ENCODE measurements around the gene PKN2.

Gene PKN2

DNA sequence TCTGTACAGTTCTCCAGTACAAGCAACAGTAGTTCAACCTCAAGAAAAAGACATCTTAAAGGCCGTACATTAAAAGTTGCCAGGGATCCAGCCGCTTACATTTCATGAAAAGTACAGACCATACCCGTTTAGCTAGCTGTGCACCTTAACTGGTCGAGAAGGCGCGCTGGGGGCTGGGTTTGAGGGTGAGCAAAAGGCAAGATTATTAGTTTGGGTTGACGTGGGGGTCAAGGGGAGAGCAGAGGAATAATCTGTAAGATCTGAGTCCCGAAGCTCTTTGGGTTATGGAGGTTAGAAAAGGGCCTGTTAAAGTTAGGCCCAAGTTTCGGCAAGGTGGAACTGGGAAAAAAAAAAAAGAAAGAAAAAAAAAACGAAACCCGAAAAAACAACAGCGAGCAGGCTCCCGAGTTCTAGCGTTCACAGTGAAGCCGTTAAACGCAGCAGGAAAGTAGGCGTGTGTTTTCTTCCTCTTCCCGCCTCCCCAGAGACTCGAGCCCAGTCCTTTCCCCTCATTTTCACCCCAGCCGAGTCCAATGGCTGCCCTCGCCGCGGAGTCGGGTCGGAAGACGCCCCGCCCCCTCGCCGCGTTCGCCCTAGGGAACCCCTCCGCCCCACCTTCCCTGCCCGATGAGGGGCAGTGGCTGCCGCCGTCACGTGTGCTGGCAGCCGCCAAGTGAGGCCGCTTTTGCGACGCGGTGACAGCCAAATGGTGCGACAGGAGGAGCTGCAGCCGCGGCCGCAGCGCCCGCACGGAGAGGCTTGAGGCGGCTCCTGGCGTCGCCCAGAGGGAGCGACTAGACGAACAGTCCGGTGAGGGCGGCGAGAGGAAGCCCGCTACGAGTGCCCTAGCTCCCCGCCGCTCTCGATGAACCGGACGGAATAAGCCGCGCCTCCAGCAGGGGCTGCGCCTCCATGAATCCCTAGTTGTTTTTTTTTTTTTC lies at the start of gene PKN2:
Gene PKN2, plus strand, starts transcription at position 733 of the 941 bp plus-strand sequence. CDS start 308 bp downstream, outside the sequence.
- DNase-seq, result peak; percentile 99

- DNase-seq, result no peak
Measured at GRCh38 chr1:88634538-88634937, 49.5 kb upstream of the PKN2 start.

DNA sequence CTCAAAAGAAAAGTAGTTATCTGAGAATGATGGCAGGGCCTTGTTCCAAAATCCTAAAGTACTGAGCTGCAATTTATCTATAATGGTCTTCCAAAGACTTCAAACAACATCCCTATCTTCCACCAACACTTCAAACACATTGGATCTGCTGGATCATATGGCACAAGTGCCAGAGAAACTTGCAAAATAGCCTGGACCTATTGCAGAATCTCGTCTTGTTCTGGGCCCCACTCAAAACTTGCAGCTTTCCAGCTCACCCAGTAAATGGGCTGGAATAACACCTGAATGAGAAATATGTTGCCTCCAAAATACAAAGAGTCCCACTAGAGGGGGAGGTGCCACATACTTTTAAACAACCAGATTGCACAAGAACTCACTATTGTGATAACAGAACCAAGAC lies 44.0 kb upstream of the PKN2 start:
- no peak for DNase-seq

DNA sequence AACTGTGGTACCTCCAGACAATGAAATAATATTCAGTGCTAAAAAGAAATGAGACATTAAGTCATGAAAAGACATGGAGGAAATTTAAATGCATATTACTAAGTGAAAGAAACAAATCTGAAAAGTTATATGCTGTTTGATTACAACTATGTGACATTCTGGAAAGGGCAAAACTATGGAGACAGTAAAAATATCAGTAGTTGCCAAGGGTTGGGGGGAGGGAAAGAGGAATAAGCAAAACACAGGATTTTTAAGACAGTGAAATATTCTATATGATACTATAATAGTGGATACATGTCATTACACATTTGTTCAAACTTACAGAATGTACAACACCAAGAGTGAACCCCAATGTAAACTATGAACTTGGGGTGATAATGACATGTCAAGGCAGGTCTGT lies 38.2 kb upstream of the PKN2 start:
- DNase-seq, result no peak

DNA sequence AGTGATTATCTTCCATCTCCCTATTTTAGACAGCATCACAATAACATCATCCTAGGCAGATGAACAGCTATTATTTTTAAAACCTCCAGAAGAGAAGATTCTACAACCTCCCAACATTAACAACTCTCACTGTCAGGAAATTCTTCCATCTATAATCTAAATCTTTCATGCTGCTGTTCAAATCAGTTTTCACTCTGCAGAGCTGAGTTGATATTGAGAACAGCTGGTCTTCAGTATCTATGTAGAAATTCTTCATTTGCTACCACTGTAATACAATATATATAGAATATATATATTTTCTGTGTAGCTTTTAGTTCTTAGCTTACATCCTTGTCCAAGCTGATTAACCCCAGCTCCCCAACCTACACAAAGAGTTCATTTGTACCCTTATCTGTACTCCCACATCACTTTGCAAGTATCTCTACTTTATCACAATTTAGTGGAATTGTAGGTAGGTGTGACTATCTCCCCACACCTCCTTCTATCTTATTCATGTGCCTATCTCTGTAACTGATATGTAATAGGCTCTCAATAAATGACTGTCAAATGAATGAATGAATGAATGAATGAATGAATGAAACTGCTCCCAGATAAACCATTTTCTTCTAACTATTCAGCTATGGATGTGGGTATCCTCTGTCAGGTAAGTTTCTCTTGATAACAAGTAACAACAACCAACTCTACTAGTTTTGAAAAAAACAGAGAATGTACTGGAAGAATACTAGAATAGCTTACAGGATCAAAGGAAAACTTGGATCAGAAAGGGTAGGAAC lies 37.4 kb upstream of the PKN2 start:
- no peak for DNase-seq

GRCh38 chr1:88647249-88647645 lies 36.8 kb upstream of the PKN2 start:
- peak; percentile 29 for DNase-seq

- DNase-seq, result peak; percentile 6
Measured at GRCh38 chr1:88647749-88648415, 36.2 kb upstream of the PKN2 start.

DNA sequence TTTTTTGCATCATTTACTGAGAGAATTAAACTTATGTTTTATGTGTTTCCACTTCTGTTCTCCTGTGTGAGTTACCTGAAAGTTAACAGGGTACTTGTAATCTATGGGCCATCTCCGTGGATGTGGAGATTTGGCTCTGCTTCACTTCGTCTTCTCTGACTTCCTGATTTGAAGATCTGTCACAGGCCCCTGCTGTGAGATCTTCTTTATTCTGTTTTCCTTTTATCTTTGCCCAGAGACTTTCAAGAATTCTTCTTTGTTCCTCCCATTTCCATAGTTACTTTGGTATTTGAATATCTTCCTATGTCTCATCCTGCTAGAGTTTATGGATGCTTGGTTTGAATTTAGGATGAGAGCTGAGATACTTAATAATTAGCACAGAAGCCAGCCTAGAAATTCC lies 35.4 kb upstream of the PKN2 start:
- no peak for DNase-seq

- DNase-seq, result no peak
Measured at GRCh38 chr1:88649932-88650331, 34.1 kb upstream of the PKN2 start.

DNA sequence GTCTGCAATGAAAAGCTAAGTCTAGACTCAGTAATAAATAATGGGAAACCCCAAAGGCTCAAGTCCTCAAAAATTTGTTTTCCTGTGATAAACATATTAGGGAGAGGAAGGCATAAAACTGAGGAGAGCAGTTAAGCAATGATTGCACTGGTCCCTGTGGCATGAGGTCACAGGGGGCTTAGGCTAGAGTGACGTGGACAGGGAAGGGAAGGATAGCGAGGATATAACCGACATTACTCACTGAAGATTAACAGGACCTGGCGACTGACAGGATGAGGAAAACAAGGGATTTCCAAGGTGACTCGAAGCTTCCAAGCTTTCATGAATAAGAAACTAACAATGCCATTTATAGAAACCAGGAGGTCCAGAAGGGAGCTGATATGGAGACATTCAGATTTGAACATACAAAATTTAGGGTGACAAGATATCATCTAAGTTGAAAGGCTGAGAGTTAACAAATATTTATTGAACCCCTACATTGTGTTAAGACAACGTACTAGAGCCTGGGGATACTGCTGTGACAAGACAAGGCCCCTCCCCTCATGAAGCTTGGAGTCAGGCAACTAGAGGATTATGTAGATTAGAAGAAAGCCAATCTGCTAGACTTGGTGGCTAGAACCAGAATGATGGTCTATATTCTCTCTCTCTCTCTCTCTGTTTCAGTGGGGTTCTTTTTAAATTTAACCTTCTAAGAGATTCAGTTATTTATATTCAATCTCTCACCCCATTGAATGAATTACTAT lies 33.2 kb upstream of the PKN2 start:
- no peak for DNase-seq

- DNase-seq, result no peak
Measured at GRCh38 chr1:88655140-88655539, 28.9 kb upstream of the PKN2 start.

- peak; percentile 6 for DNase-seq
Measured at GRCh38 chr1:88655685-88656299, 28.3 kb upstream of the PKN2 start.

DNA sequence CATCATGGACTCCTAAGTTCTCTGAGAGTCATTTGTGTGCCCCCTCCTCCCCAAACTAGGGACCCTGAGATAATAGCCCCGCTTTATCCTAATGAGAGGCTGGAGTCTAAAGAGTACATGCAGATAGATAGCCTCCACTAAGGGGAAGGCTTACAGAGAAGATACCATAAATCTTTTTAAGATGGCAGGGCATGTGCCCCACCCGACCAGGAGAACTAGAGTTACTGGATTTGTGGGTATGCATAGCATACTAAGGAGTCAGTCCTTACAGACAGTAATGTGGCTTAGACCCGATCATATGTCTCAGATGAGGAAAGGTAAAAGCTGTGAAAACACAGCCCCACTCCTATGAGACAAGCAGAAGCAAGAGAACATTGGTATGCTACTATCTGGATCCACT lies 25.7 kb upstream of the PKN2 start:
- no peak for DNase-seq

DNA sequence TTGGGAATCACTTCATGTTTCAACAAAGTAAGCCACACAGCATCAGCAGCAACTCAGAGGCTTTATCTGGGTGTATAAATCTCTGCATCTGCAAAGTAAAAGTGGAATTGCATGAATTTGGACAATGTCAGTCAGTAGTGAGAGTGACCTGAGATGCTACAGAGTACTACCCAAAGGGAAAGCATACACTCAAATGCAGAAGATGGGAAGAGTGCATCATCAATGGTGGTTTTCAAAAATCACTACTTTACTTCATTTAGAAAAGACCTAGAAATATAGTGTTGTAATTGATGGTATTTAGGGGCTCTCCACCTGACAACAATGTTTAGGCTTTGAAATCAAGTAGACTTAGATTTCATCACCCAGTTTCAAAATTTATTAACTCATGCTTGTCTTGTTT lies 24.5 kb upstream of the PKN2 start:
- no peak for DNase-seq

DNA sequence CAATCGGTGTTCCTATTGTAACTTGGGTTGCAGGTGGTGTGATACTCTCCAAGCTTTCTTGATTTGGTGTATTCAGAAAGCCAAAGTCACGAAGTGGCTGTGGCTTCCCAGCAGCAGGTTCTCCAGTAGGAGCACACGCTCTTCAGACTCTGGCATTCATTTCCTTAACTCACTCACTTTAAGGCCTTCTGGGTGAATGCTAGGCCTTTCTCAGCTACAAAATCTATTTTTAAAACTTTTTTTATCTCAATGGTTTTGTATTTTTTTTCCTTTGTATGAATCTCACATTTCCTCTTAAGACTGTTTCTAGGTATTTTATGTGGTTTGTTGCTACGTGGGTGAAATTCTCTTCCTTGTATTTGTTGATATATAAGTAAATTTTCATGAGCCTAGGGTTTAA lies 22.9 kb upstream of the PKN2 start:
- no peak for DNase-seq

- no peak for DNase-seq
Measured at GRCh38 chr1:88661951-88662699, 21.9 kb upstream of the PKN2 start.

GRCh38 chr1:88662723-88663122 lies 21.4 kb upstream of the PKN2 start:
- DNase-seq, result no peak

DNA sequence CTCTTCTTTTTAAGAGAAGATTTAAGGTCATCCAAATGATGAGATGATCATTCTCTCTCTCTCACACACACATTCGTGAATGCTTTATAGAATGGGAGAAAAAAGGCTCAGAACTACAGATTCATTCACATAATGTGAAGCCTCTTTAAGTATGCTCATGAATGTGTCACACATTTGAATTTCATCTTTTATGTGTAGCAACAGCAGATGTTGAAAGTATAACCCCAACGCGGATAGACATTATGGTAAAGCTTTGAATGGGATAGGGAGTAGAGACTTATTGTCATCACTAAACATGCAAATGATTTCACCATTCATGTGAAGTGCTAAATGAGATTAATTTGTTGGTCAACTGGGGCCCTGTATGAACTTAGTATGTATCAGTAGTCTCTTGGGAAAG lies 15.7 kb upstream of the PKN2 start:
- DNase-seq, result no peak

DNA sequence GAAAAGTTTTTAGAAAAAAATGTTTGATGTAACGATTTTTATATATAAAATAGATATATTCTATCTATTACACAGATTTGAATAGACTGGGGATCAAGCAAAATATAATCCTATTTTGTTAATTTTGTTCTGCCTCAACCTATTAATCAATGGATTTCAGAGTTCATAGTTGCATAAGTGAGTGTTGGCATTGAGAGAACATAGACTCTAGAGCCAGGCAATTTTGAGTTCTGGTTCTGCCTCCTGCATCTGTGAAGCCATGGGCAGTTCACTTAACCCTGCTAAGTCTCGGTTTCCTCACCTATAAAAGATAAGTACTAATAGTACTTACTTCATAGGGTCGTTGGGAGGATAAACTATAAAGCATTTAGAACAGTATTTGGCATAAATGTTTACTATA lies 13.6 kb upstream of the PKN2 start:
- no peak for DNase-seq

DNA sequence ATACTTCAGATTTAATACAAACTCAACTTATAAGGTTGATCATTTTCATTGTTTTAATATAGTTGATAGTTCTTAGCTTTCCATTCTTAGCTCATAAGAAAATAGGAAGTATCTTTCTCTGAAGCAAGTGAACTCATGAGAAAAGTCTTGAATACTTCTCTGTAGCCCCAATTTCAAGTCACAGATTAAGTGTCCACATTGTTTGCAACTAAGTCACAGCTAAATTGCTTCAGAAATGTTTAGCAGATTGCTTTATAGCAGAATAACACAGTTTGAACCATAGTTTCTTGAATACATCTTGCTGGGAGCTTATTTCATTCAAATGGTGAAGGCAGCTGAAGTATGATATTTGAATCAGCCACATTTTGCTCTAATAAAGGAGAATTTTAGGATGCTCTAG lies 10.6 kb upstream of the PKN2 start:
- DNase-seq, result no peak

DNA sequence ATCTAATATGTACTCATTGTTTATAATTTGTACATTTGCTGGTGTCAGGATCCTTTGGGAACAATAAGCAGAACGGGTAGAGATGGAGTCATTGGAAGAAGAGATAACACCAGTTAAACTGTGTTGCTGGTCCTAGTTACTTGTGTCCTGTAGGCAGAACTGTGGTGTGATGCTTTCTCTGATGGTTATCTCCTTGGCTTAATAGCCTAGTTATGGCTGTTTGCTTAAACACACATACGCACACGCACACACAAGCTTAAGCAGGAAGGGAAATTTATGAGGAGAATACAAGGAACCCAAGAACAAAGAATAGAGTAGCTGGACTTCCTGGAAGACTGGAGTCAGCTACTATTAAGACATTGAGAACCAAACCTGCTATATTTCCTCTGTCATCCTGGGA lies 5.7 kb upstream of the PKN2 start:
- no peak for DNase-seq

DNA sequence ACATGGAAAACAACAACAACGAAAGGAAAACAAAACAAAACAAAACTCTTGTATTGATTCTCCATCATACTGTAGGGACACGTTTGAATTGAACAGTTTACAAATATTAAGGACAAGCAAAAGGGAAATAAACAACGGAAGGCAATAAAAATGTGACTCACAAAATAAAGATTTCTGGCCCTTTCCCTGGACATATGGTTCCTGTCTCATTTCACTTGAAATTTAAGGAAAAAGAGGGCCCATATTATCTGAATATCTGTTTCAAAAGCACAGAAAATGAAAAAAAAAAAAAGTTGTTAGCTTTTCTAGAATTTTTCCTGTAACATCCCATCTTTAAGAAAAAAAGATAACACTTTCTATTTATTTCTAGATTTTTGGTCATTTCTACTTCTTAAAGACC lies 3.6 kb upstream of the PKN2 start:
- DNase-seq, result no peak

Measured in NCI-H345 (cell line).